ENCODE results near the gene EPS8.

Gene EPS8

GRCh38 chr12:15651371-15651770, 137.8 kb downstream of the EPS8 start:
- Mint-ChIP-seq H3K27me3 (peaks cover 2% of the 10 kb centered on the region), H3K27ac (no peak overlapping the region), H3K9me3 (no peaks in the 10 kb centered on the region), H3K4me1 (ENCODE audit: low read depth) (no peaks in the 10 kb centered on the region), H3K4me3 (no peak overlapping the region), H3K36me3 (ENCODE audit: low read depth) (no peaks in the 10 kb centered on the region)

GRCh38 chr12:15650399-15651128, 138.6 kb downstream of the EPS8 start:
- no peak overlapping the region for H3K27ac Mint-ChIP-seq
- H3K4me3 Mint-ChIP-seq = no peak overlapping the region
- no peaks in the 10 kb centered on the region for H3K9me3 Mint-ChIP-seq
- H3K36me3 Mint-ChIP-seq (ENCODE audit: low read depth) = no peaks in the 10 kb centered on the region
- H3K27me3 Mint-ChIP-seq = peaks cover 2% of the 10 kb centered on the region
- H3K4me1 Mint-ChIP-seq (ENCODE audit: low read depth) = no peaks in the 10 kb centered on the region

GRCh38 chr12:15649347-15649746, 139.8 kb downstream of the EPS8 start:
- Mint-ChIP-seq H3K36me3 (ENCODE audit: low read depth) (no peaks in the 10 kb centered on the region), H3K9me3 (no peaks in the 10 kb centered on the region), H3K4me3 (no peak overlapping the region), H3K4me1 (ENCODE audit: low read depth) (no peaks in the 10 kb centered on the region), H3K27me3 (peaks cover 2% of the 10 kb centered on the region), H3K27ac (no peak overlapping the region)

DNA sequence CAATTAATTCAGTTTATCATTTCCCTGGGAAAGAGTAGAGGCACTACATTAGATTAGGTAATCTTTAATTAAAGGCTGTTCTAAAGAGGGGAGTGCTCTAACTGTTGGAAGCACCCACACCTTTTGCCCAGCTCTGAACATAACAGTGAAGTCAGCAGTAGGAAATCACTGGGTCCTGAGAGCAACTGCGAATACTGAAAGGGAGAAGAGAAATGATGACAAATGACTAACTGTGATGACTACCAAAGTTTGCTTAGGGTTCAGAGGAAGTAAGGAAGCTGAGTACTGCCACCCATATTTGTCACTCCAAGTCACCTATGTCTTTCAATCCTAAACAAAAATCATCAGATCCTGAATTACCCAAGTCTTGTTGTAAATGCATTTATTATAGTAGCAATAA, 140.6 kb downstream of the EPS8 start:
- no peaks in the 10 kb centered on the region for H3K36me3 Mint-ChIP-seq (ENCODE audit: low read depth)
- no peaks in the 10 kb centered on the region for H3K9me3 Mint-ChIP-seq
- H3K4me3 Mint-ChIP-seq = no peak overlapping the region
- H3K27ac Mint-ChIP-seq = no peak overlapping the region
- H3K27me3 Mint-ChIP-seq = peaks cover 2% of the 10 kb centered on the region
- H3K4me1 Mint-ChIP-seq (ENCODE audit: low read depth) = no peaks in the 10 kb centered on the region

- Mint-ChIP-seq H3K27ac (no peak overlapping the region), H3K4me3 (no peak overlapping the region), H3K4me1 (ENCODE audit: low read depth) (no peaks in the 10 kb centered on the region), H3K36me3 (ENCODE audit: low read depth) (no peaks in the 10 kb centered on the region), H3K27me3 (no peaks in the 10 kb centered on the region), H3K9me3 (no peaks in the 10 kb centered on the region)
These were observed 142.6 kb downstream of the EPS8 start for GRCh38 chr12:15646581-15646980.

DNA sequence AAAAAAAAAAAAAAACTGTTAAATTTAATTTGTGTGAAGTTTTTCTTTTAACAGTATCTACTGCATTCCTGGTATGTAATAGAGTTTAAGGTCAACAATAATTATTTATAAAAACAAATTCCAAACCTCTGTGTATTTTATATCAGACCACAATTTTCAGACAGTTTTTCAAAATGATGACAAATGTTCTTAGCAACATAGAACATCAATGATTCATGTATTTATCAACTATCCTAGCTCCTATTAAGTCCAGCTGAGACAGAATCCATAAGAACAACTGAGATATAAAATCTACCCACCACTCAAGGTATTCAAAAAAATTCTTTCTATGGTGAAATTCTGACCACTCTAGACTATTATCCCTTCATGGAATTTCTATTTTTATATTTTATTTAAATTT, 144.5 kb downstream of the EPS8 start:
- no peaks in the 10 kb centered on the region for H3K27me3 Mint-ChIP-seq
- no peaks in the 10 kb centered on the region for H3K9me3 Mint-ChIP-seq
- no peak overlapping the region for H3K4me3 Mint-ChIP-seq
- no peaks in the 10 kb centered on the region for H3K4me1 Mint-ChIP-seq (ENCODE audit: low read depth)
- no peak overlapping the region for H3K27ac Mint-ChIP-seq
- H3K36me3 Mint-ChIP-seq (ENCODE audit: low read depth) = no peaks in the 10 kb centered on the region

DNA sequence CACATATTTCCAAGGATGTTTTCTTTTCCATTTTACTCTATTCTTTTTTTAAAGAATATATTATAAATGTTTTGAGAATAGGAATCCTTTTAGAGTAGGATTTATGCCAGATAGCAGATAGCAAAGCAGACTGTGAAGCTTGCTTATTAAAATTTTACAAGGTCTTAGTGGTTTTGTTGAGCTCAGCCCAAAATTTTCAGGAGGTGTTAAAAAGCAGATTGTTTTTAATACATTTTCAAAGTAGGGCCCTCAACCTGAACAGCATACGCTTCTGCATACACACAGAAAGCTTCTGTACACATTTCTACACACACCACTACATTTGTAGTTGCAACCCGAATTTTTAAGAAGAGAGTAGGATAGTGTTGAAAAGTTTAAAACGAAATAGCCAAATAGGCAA, 151.0 kb downstream of the EPS8 start:
- H3K4me3 Mint-ChIP-seq = no peak overlapping the region
- no peaks in the 10 kb centered on the region for H3K9me3 Mint-ChIP-seq
- H3K36me3 Mint-ChIP-seq (ENCODE audit: low read depth) = no peaks in the 10 kb centered on the region
- H3K27ac Mint-ChIP-seq = no peak overlapping the region
- H3K27me3 Mint-ChIP-seq = no peaks in the 10 kb centered on the region
- no peaks in the 10 kb centered on the region for H3K4me1 Mint-ChIP-seq (ENCODE audit: low read depth)

DNA sequence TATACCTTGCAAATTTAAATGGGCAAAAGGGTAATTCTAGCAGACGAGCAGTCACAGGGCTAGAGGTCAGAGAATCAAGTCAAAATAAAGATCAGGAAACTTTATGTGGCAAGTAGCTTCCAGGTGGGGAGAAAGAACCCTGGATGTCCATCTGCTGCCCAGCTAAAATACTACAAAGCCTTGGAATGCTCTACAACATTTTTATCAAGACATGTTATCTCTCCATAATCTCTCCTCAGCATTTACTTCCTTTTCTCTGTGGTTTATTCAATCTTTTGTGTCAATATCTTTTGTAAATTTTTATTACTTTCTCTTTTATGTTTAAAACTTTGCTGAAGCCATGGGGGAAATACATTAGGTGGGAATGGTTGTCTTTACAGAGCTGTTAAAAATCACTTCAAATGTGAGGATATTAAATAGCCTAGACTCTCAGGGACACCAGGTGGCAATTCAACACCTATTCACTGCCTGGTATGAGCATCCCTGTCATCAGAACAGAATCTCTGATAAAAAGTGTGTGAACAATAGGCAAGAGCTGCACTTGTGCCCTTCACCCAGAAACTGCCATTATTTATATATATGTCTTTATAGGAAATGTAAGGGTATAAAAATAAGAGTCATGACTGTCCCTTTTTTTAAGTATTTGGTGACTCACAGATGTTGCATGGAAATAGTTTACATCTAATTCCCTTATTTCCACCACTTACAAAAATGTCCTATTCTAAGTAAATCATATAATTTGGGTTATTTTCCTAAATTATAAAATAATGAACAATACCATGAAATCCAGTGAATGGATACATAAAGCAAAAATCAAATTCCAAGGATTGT, 152.9 kb downstream of the EPS8 start:
- Mint-ChIP-seq H3K27ac (no peak overlapping the region), H3K4me3 (no peak overlapping the region), H3K36me3 (ENCODE audit: low read depth) (no peaks in the 10 kb centered on the region), H3K9me3 (no peaks in the 10 kb centered on the region), H3K27me3 (no peaks in the 10 kb centered on the region), H3K4me1 (ENCODE audit: low read depth) (no peaks in the 10 kb centered on the region)

GRCh38 chr12:15634010-15634683, 155.0 kb downstream of the EPS8 start:
- H3K36me3 Mint-ChIP-seq (ENCODE audit: low read depth) = no peaks in the 10 kb centered on the region
- no peak overlapping the region for H3K27ac Mint-ChIP-seq
- no peak overlapping the region for H3K4me3 Mint-ChIP-seq
- no peaks in the 10 kb centered on the region for H3K27me3 Mint-ChIP-seq
- no peaks in the 10 kb centered on the region for H3K4me1 Mint-ChIP-seq (ENCODE audit: low read depth)
- no peaks in the 10 kb centered on the region for H3K9me3 Mint-ChIP-seq

DNA sequence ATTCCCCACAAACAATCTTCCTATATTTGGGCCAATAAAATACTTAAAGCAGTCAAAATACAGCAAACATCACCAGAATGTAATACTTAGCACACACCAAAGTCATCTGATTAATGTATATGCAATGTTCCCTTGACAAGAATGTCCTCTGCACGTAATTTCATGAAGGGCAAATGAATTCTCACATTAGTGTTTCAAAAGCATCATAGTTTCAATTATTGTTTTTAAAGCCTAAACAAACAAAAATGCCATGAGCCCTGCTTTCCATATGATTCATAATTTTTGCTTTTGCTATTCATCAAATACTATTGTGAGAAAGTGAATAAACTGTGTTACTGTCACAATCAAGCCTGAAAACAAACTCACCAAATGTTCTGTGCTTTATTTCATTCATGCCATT, 156.0 kb downstream of the EPS8 start:
- H3K27ac Mint-ChIP-seq = no peak overlapping the region
- no peaks in the 10 kb centered on the region for H3K36me3 Mint-ChIP-seq (ENCODE audit: low read depth)
- H3K4me1 Mint-ChIP-seq (ENCODE audit: low read depth) = no peaks in the 10 kb centered on the region
- H3K9me3 Mint-ChIP-seq = no peaks in the 10 kb centered on the region
- H3K4me3 Mint-ChIP-seq = no peak overlapping the region
- H3K27me3 Mint-ChIP-seq = no peaks in the 10 kb centered on the region

DNA sequence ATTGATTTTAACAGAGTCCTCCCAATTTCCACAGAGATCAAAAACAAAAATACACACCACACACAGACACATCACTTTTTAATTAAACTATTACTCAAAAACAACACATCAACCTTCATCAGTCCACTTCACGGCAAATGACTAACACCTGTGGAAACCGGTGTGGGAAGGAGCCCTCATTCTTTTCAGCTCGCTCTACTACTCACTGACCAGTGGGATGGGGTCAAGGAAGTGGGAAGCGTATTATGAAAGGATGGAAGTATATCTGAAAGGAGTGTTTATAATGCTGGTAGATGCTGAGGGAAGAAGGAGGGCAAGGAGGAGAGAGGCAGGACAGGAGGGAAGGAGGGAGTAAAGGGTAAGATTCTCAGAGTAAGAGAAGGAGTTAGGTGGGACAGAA, 156.5 kb downstream of the EPS8 start:
- no peaks in the 10 kb centered on the region for H3K36me3 Mint-ChIP-seq (ENCODE audit: low read depth)
- H3K4me1 Mint-ChIP-seq (ENCODE audit: low read depth) = no peaks in the 10 kb centered on the region
- no peak overlapping the region for H3K27ac Mint-ChIP-seq
- H3K4me3 Mint-ChIP-seq = no peak overlapping the region
- no peaks in the 10 kb centered on the region for H3K27me3 Mint-ChIP-seq
- no peaks in the 10 kb centered on the region for H3K9me3 Mint-ChIP-seq

DNA sequence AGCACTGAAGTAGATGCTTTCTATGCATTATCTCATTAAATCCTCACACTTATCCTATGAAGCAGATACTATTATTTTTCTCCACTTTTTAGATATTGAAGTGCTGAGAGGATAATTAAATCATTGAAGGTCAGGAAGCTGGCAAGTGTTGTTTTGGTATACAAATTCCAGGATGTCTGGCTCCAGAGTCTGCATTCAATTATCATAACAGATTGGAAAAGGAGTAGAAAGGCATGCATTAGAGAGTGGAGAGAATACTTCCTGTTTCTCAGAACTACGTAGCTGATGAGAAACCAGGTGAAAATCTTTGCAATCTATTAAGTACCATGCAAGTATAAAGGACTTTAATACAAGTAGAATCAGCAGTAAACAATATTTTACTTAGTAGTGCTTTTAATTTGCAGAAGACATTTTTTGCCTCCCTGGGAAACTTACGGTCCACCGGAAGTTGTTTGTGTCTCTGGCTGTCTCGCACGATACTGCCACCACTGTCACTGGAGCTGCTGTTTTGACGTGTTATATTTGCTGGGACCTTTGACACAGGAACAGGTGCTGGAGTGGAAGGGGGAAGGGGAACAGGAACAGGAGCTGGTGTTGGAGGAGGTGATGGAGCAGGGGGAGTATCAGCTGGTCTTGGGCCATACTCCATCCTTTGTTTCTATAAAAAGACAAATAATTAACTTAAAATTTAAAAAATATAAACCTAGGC, 158.0 kb downstream of the EPS8 start:
- H3K27ac Mint-ChIP-seq = no peak overlapping the region
- no peaks in the 10 kb centered on the region for H3K27me3 Mint-ChIP-seq
- no peaks in the 10 kb centered on the region for H3K9me3 Mint-ChIP-seq
- H3K4me3 Mint-ChIP-seq = no peak overlapping the region
- H3K4me1 Mint-ChIP-seq (ENCODE audit: low read depth) = no peaks in the 10 kb centered on the region
- H3K36me3 Mint-ChIP-seq (ENCODE audit: low read depth) = no peaks in the 10 kb centered on the region

DNA sequence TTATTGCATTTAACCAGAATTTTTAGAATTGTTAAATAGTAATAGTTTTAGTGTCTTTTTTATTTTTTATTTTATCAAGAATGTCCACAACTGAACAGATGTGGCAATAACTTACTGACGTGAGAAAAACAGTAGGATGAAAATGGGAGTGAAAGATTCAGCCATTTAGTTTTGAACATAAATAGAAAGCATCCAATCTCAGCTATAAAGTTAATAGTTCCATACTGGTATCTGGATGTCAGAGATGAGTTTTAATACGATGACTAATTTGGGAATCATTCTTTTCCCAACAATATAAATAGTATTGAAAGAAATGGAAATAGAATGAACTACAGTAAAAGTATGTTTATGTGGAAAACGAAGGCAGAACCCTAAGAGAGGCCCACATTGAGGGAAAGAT, 159.4 kb downstream of the EPS8 start:
- no peak overlapping the region for H3K4me3 Mint-ChIP-seq
- H3K36me3 Mint-ChIP-seq (ENCODE audit: low read depth) = no peaks in the 10 kb centered on the region
- no peaks in the 10 kb centered on the region for H3K9me3 Mint-ChIP-seq
- no peaks in the 10 kb centered on the region for H3K27me3 Mint-ChIP-seq
- H3K27ac Mint-ChIP-seq = no peak overlapping the region
- no peaks in the 10 kb centered on the region for H3K4me1 Mint-ChIP-seq (ENCODE audit: low read depth)

- Mint-ChIP-seq H3K27me3 (no peaks in the 10 kb centered on the region), H3K4me3 (no peak overlapping the region), H3K4me1 (ENCODE audit: low read depth) (no peaks in the 10 kb centered on the region), H3K9me3 (no peaks in the 10 kb centered on the region), H3K27ac (no peak overlapping the region), H3K36me3 (ENCODE audit: low read depth) (no peaks in the 10 kb centered on the region)
These were observed 160.1 kb downstream of the EPS8 start for GRCh38 chr12:15629108-15629507.
